GM21367 (cell line): ENCODE data around the gene MPLKIP.
"Not testable (repeated sequence)": the region's sequence is repeated elsewhere in the genome, so short reads cannot be mapped to it uniquely, and the experiment has no call there.

ENCODE experiments used
- ATAC-seq: cut with Tn5 transposase; IDR thresholded peaks from one replicate; pipeline ENCODE4 v1.9.1; 2021; ENCODE audit not compliant: unreplicated experiment

The MPLKIP gene

DNA sequence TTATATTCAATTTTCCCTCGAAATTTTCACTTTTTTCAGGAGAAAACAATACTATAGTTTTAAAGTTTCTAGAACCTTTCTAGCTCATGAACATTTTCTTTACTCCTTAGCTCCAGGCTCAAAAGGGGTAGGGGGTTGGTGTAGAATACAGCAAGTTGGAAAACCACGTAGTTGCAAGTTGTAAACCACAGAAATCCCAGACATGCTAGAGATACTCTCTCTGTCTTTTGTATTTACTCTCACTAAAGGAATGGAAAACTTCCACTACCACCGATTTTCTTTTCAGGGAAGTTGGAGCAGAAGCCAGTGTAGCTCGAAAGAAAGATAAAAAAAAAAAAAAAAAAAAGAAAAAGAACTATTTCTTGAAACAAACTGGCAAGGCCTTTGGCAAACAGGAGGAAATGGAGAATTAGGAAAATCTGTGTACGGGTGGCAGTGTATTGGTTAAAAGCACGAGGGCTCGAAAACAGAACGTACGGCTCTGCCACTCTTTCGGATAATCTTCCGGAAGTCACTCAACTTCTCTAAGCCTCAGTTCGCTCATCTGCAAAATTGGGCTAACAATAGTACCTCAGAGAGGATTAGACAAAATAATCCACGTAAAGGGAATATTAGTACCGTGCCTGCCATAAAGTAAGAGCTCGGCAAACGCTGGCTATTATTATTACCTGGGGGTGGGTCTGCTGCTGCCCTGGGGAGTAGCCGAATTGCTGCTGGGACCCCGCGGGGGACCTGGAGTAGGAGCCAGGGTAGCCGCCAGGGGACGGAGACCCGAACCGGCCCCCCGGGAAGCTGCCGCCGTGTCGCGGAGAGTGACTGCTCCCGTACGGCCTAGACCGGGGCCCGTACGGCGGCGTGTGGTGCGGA is 628 bp downstream of the MPLKIP start:
- ATAC-seq, result peak; percentile 8

DNA sequence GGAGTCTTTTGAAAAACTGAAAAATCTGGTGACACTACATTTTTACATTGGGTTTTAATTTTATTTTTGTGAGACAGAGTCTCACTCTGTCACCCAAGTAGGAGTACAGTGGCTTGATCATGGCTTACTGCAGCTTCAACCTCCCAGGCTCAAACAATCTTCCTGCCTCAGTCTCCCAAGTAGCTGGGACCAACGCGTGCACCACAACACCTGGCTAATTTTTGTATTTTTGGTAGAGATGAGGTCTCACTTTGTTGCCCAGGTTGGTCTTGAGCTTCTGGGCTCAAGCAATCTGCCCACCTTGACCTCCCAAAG is 11.5 kb downstream of the MPLKIP start:
- ATAC-seq, result no peak

DNA sequence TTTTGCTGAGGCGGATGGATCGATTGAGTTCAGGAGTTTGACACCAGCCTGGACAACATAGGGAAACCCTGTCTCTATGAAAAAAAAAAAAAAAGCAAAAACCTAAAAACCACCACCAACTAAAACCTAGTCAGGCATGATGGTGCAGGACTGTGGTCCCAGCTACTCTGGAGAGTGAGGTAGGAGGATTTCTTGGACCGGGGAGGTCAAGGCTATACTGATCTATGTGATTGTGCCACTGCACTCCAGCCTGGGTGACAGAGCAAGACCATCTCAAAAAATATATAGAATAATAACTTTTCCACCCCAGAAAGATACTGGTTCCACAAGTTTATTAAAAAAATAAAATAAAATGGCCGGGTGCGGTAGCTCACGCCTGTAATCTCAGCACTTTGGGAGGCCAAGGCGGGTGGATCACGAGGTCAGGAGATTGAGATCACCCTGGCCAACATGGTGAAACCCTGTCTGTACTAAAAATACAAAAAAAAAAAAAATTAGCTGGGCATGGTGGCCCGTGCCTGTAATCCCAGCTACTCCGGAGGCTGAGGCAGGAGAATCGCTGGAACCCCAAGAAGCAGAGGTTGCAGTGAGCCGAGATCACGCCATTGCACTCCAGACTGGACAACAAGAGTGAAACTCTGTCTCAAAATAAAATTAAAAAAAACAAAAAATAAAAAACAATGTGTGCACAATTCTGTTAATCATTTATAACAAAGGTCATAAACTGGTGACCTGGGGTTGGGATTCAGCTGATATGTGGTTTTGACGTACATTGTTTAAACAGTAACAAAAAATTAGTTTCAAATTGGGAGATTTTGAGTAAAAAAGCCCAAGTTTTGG is 12.1 kb downstream of the MPLKIP start:
- ATAC-seq, result not testable (repeated sequence)

DNA sequence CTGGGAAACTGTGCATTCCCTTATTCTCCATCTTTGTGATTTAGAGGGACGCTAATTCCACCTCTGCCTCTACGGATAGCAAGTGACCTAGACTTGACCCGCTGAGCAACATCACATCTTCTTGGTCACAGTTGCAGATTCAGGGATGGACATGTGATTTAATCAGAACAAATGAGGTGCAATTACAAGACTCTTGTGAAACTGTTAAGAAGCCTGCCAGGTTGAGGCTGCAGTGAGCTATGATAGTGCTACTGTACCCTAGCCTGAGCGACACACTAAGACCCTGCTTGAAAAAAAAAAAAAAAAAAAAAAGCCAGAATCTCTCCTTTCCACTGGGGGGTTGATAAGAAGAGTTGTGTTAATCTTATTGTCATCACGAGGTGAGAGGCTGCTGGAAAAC is 14.4 kb downstream of the MPLKIP start:
- no peak for ATAC-seq

DNA sequence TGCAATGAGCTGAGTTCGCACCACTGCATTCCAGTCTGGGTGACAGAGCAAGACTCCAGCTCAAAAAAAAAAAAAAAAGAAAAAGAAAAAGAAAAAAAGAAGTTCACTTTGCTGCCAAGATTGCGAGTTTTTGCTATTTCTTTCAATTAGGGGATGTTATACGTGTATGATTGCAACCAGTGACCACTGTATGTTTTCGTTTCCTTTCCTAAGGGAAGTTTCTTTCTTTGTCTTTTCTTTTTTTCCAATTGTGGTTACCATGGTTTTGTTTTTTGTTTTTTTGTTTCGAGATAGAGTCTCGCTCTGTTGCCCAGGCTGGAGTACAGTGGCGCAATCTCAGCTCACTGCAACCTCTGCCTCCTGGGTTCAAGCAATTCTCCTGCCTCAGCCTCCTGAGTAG is 16.2 kb downstream of the MPLKIP start:
- ATAC-seq, result not testable (repeated sequence)

DNA sequence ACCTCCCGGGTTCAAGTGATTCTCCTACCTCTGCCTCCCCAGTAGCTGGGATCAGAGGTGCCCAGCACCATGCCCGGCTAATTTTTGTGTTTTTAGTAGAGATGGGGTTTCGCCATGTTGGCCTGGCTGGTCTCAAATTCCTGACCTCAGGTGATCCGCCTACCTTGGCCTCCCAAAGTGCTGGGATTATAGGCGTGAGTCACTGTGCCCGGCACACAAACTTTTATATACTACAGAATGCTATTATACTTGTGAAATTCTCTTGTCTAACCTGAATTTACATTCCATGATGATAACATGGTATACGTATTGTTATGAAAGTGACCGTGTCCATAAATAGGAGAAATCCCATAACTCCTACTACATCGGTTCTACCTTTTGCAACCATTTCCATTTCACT is 17.2 kb downstream of the MPLKIP start:
- not testable (repeated sequence) for ATAC-seq

DNA sequence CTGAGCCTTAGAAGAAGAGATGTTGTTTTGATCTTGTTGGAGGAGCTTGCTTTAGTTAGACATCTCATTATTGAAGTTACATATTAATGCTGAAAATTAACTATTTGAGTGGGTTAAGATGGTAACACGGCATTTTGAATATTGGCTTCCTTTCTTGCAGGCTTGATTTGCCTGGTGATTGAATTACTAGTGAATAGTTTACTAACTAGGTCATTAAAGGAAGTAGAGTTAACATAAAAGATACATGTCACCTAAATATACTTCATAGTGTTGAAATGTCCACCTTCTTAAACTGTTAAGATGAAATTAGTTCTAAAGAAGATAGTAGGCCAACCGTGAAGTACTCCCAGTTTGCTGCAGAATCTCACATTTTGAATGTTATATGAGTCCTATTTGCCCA is 18.5 kb downstream of the MPLKIP start:
- ATAC-seq, result no peak

DNA sequence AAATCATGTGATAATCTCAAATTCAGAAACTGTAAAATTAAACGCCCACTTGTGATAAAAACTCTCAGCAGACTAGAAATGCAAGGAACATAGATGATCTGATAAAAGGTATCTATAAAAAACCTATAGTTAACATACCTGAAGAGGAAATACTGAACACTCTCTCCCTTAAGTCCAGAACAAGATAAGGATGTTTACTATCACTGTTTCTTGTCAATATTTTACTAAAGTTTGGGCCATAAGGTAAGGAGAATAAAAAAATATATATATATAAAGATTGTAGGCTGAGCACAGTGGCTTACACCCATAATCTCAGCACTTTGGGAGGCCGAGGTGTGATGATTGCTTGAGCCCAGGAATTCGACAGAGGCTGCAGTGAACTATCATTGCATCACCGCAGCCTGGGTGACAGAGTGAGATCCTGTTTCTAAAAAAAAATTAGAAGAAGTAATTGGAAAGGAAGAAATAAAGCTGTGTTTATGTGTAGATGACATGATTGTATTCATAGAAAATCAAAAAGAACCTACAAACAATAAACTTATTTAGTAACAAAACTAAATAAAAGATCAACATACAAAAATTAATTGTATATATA is 28.4 kb downstream of the MPLKIP start:
- no peak for ATAC-seq

DNA sequence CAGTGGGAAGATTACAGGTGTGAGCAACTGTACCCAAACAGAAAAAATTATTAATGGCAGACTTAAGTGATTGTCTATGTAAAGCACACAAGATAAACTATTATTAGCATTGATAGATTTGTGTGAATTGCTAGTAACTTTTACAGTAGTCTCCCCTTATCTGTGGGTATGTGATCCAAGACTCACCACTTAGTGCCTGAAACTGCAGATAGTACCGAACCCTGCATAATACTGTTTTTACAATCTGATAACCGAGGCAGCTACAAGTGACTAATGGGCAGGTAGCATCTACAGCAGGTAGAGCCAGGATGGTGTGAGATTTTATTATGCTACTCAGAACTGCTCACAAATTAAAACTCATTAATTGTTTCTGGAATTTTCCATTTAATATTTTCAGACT is 31.5 kb downstream of the MPLKIP start:
- ATAC-seq, result no peak

DNA sequence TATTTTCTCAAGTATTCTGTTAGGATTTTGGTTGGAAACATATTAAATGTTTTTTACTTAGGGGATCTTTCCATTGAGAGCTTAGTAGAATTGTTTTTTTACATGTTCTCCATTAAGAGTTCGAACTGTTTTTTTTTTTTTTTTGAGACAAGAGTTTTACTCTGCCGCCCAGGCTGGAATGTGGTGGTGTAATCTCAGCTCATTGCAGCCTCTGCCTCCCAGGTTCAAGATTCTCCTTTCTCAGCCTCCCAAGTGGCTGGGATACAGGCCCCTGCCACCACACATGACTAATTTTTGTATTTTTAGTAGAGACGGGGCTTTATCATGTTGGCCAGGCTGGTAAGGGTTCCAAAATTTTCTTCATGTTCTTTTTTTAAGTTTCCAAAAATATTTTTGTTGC is 33.2 kb downstream of the MPLKIP start:
- no peak for ATAC-seq

DNA sequence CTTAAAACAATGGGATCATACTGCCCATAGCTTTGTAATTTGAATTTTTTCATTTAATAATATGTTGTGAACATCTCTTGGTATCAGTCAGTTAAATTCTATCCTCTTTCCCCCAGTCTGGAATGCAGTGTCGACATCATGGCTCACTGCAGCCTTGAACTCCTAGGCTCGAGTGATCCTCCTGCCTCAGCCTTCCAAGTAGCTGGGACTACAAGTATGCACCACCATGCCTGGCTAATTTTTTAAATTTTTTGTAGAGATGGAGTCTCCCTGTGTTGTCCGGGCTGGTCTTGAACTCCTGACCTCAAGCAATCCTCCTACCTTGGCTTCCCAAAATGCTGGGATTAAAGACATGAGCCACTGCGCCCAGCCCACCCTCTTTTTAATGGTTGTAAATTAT is 34.6 kb downstream of the MPLKIP start:
- ATAC-seq, result no peak

DNA sequence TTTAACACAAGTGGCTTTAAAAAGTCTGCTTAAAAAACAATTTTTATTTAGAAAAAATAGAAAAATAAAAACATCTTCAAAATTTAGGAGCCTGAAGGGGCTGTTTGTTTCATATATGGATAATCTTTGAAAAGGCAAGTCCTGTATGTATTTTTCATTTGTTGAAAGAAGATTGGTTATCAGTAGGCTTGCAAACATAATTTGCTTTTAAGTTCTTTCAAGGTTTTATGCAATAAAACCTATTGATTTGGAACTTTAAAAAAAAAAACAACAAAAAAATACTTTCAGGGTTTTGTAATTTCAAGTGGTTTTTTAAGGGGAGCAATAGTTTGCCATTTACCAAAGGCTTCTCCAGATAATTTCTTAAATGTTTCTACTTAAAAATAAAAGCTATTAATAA is 35.6 kb downstream of the MPLKIP start:
- no peak for ATAC-seq

DNA sequence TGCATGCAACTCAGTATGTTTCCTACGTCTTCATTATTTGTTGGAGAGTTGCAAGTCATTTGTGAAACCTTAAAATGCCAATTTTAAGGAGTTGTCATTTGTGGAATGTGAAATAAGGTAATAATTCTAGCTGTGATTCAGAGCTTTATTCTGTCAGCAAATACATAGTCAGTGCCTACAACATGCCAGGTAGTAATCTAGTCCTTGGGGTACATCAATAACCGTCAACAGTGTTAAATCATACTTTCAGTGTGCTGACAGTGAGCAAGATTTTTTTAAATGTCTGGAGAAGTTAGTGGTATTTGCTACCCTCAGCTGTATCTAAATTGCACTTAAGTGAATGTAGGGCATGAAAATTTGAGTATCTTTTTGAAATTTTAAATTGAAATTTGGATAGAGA is 36.7 kb downstream of the MPLKIP start:
- ATAC-seq, result no peak

DNA sequence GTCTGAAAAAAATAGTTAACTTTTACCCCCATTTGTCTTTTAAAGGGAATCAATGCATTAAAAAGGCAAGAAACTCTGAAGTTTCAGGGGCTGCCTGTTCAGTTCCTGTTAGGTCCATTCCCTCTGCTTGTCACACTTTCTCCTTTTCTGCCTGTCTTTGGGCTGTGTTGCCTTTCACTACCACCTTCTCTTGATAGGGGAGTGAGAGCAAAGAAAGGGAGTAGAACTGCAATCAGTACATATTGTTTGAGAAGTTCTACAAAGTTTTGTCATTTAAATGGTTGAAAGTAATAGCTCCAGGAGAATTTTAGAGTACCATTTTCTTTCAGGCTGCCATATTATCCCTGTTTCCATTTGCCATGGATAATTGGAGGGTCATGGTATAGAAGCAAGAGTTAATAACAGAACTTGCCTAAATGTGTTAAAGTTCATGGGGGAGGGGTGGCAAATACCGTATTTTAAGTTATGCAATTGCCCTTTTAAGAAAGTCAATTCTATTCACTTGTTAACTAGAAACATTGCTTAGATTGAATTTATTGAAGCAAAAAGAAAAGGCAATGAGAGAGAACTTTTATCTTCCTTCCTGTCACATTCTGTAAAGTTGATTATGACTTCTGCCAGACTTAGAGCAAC is 38.6 kb downstream of the MPLKIP start:
- ATAC-seq, result no peak

DNA sequence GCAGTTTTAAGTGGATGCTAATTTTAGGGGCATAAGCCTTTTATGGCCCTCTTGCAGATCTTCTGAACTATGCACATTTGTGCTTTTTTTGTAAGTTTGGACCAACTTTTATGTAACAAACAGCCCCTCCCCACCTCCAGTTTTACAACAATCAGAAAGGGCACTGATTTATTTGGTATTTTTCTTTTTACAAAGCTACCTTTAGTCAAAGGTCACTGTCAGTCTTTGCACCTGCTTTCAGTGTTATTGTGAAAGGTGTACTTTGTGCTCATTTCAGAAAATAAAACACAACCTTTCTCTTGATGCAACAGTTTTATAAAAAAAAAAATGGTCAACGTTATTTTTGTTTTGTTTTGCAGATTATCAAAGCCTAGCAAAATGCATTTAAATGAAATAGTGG is 39.2 kb downstream of the MPLKIP start:
- no peak for ATAC-seq

DNA sequence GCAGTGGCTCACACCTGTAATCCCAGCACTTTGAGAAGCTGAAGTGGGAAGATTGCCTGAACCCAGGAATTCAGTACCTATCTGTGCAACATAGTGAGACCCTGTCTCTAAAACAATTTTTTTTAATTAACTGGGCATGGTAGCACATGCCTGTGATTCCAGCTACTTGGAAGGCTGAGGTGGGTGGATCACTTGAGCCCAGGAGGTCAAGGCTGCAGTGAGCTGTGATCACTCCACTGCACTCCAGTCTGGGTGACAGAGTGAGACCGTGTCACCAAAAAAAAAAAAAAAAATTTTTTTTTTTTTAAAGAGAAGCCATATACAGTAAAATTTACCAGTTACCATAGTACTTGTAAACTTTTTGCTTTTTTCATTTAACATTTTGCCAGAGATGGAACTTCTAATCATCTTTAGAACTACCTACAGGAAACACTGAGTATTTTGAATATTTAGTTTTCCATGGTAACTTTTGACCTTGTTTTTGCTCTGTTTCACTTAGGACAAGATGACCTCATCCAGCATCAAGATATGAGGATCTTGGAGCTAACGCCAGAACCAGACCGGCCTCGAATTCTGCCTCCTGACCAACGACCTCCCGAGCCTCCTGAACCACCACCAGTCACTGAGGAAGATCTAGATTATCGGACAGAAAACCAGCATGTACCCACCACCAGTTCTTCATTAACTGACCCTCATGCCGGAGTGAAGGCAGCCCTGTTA is 40.6 kb downstream of the MPLKIP start:
- ATAC-seq, result no peak

DNA sequence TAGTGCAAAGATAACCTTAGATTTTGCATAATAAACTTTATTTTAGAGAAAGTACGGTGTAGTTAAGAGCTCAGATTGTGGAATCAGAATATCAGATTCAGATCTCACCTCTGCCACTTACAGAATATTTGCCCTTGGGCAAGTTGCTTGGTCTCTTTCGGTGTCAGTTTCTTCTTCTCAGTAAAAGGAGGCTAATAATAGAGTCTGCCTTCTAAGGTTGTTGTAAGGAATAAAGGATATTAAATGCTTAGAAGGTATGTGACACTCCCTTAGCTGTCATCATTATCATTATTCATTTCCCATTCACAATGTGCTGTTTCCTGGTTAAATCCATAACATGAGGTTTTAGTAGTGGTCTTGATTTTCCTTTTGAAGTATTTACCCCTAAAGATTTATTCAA is 42.2 kb downstream of the MPLKIP start:
- no peak for ATAC-seq

DNA sequence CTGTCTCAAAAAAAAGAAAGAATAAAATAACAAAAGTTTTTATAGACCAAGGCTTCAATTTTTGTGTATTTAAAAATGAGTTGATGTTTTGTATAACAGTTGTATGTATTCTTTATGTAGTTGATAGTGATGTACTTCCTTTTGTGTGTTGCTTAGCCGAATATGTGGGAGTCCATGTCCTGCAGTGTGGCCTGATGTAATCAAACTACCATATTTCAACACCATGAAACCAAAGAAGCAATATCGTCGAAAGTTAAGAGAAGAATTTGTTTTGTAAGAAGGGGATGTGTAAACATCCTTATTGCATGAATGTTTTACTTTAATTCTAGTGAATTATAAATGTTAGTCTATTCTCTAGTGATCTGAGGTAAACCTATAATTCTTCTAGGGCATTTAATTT is 56.6 kb downstream of the MPLKIP start:
- ATAC-seq, result no peak
